Mucosa of stomach (tissue), 1 donor: ENCODE measurements around the gene PHKB.

Source experiments
- H3K27me3 ChIP-seq: one replicate; pipeline ENCODE4 v1.7.0; 2013; ENCODE audit warnings: mild to moderate bottlenecking, low read length; ENCODE audit not compliant: control insufficient read depth, insufficient read depth
- H3K36me3 ChIP-seq: one replicate; pipeline ENCODE4 v1.7.0; 2013; ENCODE audit warnings: low read length; ENCODE audit not compliant: control insufficient read depth, insufficient read depth
- H3K4me1 ChIP-seq: one replicate; pipeline ENCODE4 v1.7.0; 2013; ENCODE audit warnings: mild to moderate bottlenecking, low read length; ENCODE audit not compliant: control insufficient read depth, insufficient read depth
- H3K4me3 ChIP-seq: one replicate; pipeline ENCODE4 v1.7.0; 2013; ENCODE audit warnings: low read length
- H3K9ac ChIP-seq: one replicate; pipeline ENCODE4 v1.7.0; 2013; ENCODE audit warnings: mild to moderate bottlenecking, low read length, moderate library complexity
- H3K9me3 ChIP-seq: one replicate; pipeline ENCODE4 v1.7.0; 2013; ENCODE audit warnings: mild to moderate bottlenecking, low read length, moderate library complexity; ENCODE audit not compliant: control insufficient read depth
- donor health status: Pancreatic carcinoma.

The PHKB gene

GRCh38 chr16:47561286-47561685 is 100.2 kb downstream of the PHKB start:
- H3K27me3 ChIP-seq = no peaks in the 10 kb centered on the region
- H3K4me3 ChIP-seq = no peak overlapping the region
- H3K9me3 ChIP-seq = no peaks in the 10 kb centered on the region
- no peaks in the 10 kb centered on the region for H3K36me3 ChIP-seq
- H3K9ac ChIP-seq = no peak overlapping the region
- H3K4me1 ChIP-seq = no peaks in the 10 kb centered on the region

- H3K4me1 ChIP-seq = no peaks in the 10 kb centered on the region
- H3K36me3 ChIP-seq = no peaks in the 10 kb centered on the region
- no peaks in the 10 kb centered on the region for H3K27me3 ChIP-seq
- no peaks in the 10 kb centered on the region for H3K9me3 ChIP-seq
- H3K4me3 ChIP-seq = no peak overlapping the region
- H3K9ac ChIP-seq = no peak overlapping the region
Measured at GRCh38 chr16:47562366-47562765, 101.2 kb downstream of the PHKB start.

- H3K36me3 ChIP-seq = no peaks in the 10 kb centered on the region
- no peaks in the 10 kb centered on the region for H3K4me1 ChIP-seq
- H3K9ac ChIP-seq = no peak overlapping the region
- H3K4me3 ChIP-seq = no peak overlapping the region
- no peaks in the 10 kb centered on the region for H3K27me3 ChIP-seq
- no peaks in the 10 kb centered on the region for H3K9me3 ChIP-seq
Measured at GRCh38 chr16:47565454-47565853, 104.3 kb downstream of the PHKB start.

- Histone ChIP-seq H3K27me3 (no peaks in the 10 kb centered on the region), H3K9ac (no peak overlapping the region), H3K4me3 (no peak overlapping the region), H3K9me3 (no peaks in the 10 kb centered on the region), H3K36me3 (no peaks in the 10 kb centered on the region), H3K4me1 (no peaks in the 10 kb centered on the region)
Measured at GRCh38 chr16:47567321-47567720, 106.2 kb downstream of the PHKB start.

- Histone ChIP-seq H3K27me3 (no peaks in the 10 kb centered on the region), H3K9me3 (no peaks in the 10 kb centered on the region), H3K4me3 (no peak overlapping the region), H3K9ac (no peak overlapping the region), H3K36me3 (no peaks in the 10 kb centered on the region), H3K4me1 (no peaks in the 10 kb centered on the region)
Measured at GRCh38 chr16:47568351-47568750, 107.2 kb downstream of the PHKB start.

GRCh38 chr16:47571049-47571448 is 109.9 kb downstream of the PHKB start:
- H3K9ac ChIP-seq = no peak overlapping the region
- H3K36me3 ChIP-seq = no peaks in the 10 kb centered on the region

GRCh38 chr16:47571711-47572110 is 110.6 kb downstream of the PHKB start:
- no peaks in the 10 kb centered on the region for H3K27me3 ChIP-seq
- H3K4me1 ChIP-seq = peaks cover 7% of the 10 kb centered on the region
- no peaks in the 10 kb centered on the region for H3K36me3 ChIP-seq
- no peak overlapping the region for H3K9ac ChIP-seq
- no peaks in the 10 kb centered on the region for H3K9me3 ChIP-seq
- H3K4me3 ChIP-seq = no peak overlapping the region

More at GRCh38 chr16:47571049-47571448, 109.9 kb downstream of the PHKB start:
- no peak overlapping the region for H3K4me3 ChIP-seq
- no peaks in the 10 kb centered on the region for H3K27me3 ChIP-seq
- peaks cover 7% of the 10 kb centered on the region for H3K4me1 ChIP-seq
- H3K9me3 ChIP-seq = no peaks in the 10 kb centered on the region

GRCh38 chr16:47574091-47575054 is 113.2 kb downstream of the PHKB start:
- H3K4me1 ChIP-seq = peaks cover 7% of the 10 kb centered on the region
- H3K36me3 ChIP-seq = no peaks in the 10 kb centered on the region
- no peak overlapping the region for H3K4me3 ChIP-seq
- H3K9ac ChIP-seq = no peak overlapping the region
- H3K9me3 ChIP-seq = no peaks in the 10 kb centered on the region
- no peaks in the 10 kb centered on the region for H3K27me3 ChIP-seq

- Histone ChIP-seq H3K4me1 (peaks cover 7% of the 10 kb centered on the region), H3K36me3 (no peaks in the 10 kb centered on the region), H3K27me3 (no peaks in the 10 kb centered on the region), H3K9ac (no peak overlapping the region), H3K9me3 (no peaks in the 10 kb centered on the region), H3K4me3 (no peak overlapping the region)
Measured at GRCh38 chr16:47577029-47577428, 115.9 kb downstream of the PHKB start.

GRCh38 chr16:47578033-47578432 is 116.9 kb downstream of the PHKB start:
- Histone ChIP-seq H3K9me3 (no peaks in the 10 kb centered on the region), H3K4me1 (peaks cover 7% of the 10 kb centered on the region), H3K4me3 (no peak overlapping the region), H3K36me3 (no peaks in the 10 kb centered on the region), H3K27me3 (no peaks in the 10 kb centered on the region), H3K9ac (no peak overlapping the region)

- H3K27me3 ChIP-seq = no peaks in the 10 kb centered on the region
- no peak overlapping the region for H3K9ac ChIP-seq
- H3K4me1 ChIP-seq = peaks cover 7% of the 10 kb centered on the region
- H3K36me3 ChIP-seq = no peaks in the 10 kb centered on the region
- no peaks in the 10 kb centered on the region for H3K9me3 ChIP-seq
- H3K4me3 ChIP-seq = no peak overlapping the region
Measured at GRCh38 chr16:47578573-47578972, 117.4 kb downstream of the PHKB start.

GRCh38 chr16:47581114-47581513 is 120.0 kb downstream of the PHKB start:
- no peak overlapping the region for H3K9ac ChIP-seq
- no peaks in the 10 kb centered on the region for H3K4me1 ChIP-seq
- no peaks in the 10 kb centered on the region for H3K27me3 ChIP-seq
- H3K36me3 ChIP-seq = no peaks in the 10 kb centered on the region
- H3K9me3 ChIP-seq = no peaks in the 10 kb centered on the region
- no peak overlapping the region for H3K4me3 ChIP-seq
